ENCODE measurements around the gene SMARCA5. TPM values are rescaled to one million over a fixed set of nuclear protein-coding genes. Genes with fewer than 3 reads are reported as not detected.

SMARCA5 gene
- total and polyA plus RNA-seq, 10 of the 15 experiments (the other 5 are each of a cell fraction or from before 2014, with no cell fraction given): 21.7 to 69.6 (median 37.4) TPM

- no peak overlapping the region for H3K4me2 ChIP-seq (ENCODE audit: control insufficient read depth, insufficient read depth)
- no TSS peak for BruUV-seq (replicated peaks)
- DNase-seq (ENCODE audit: low read depth, low spot score) (no peak), ATAC-seq (no peak), FAIRE-seq (no peak)
- ChIA-PET POLR2A (no interaction called here), RAD21 (ENCODE audit: unreplicated experiment) (no interaction called here), SMC1A (ENCODE audit: uncharacterized antibody, unreplicated experiment) (no interaction called here), CTCF (no interaction called here)
- no peaks in the 10 kb centered on the region for H3K9me3 ChIP-seq (replicated peaks; ENCODE audit: control insufficient read depth, insufficient read depth, low read length)
- no peaks in the 10 kb centered on the region for H3K79me2 ChIP-seq (ENCODE audit: control insufficient read depth, insufficient read depth, low read length)
- no peak overlapping the region for H3K27ac ChIP-seq (ENCODE audit: control insufficient read depth, insufficient read depth)
- H4K20me1 ChIP-seq (ENCODE audit: control insufficient read depth, insufficient read depth): no peaks in the 10 kb centered on the region
- no peaks in the 10 kb centered on the region for H3K4me1 ChIP-seq (ENCODE audit: control insufficient read depth, insufficient read depth, low read length)
- H3K36me3 ChIP-seq (ENCODE audit: control insufficient read depth in 2 of 2, insufficient read depth in 2 of 2, low read length in 1 of 2): no peaks in the 10 kb centered on the region
- in situ Hi-C loops (cut with MboI) (no loop called here), intact Hi-C loops (cut with micrococcal nuclease; ENCODE audit: unreplicated experiment) (no loop called here)
- H3K9ac ChIP-seq (ENCODE audit: control insufficient read depth, insufficient read depth, low read length): no peak overlapping the region
- no peaks in the 10 kb centered on the region for H3K27me3 ChIP-seq (replicated peaks in 1 of 2; ENCODE audit: control insufficient read depth in 2 of 2, insufficient read depth in 2 of 2, low read length in 1 of 2)
- no peak overlapping the region for H3K4me3 ChIP-seq
- H2AFZ ChIP-seq (ENCODE audit: control insufficient read depth, low read depth, low read length): no peak overlapping the region
- TF ChIP-seq TCF7 (IDR thresholded peaks at IDR 0.05; ENCODE audit: borderline replicate concordance) (no peak), SP1 (IDR thresholded peaks at IDR 0.05; ENCODE audit: low read depth, low read length) (no peak), RB1 (IDR thresholded peaks at IDR 0.05; ENCODE audit: borderline replicate concordance) (no peak), SREBF1 (IDR thresholded peaks at IDR 0.05; ENCODE audit: low read length) (no peak), SUPT20H (IDR thresholded peaks at IDR 0.05; ENCODE audit: borderline replicate concordance, control insufficient read depth, low read depth, low read length) (no peak), TARDBP (IDR thresholded peaks at IDR 0.05; ENCODE audit: borderline replicate concordance) (no peak), RBBP5 (conservative IDR thresholded peaks at IDR 0.05) (no peak), ZBTB40 (IDR thresholded peaks at IDR 0.05; ENCODE audit: borderline replicate concordance) (no peak), E2F8 (IDR thresholded peaks at IDR 0.05; ENCODE audit: low read depth, partially characterized antibody) (no peak), ZNF24 (IDR thresholded peaks at IDR 0.05) (no peak), MXI1 (IDR thresholded peaks at IDR 0.05; ENCODE audit: low read depth, low read length) (no peak), KLF5 (IDR thresholded peaks at IDR 0.05; ENCODE audit: partially characterized antibody) (no peak), CREB1 (IDR thresholded peaks at IDR 0.05; ENCODE audit: low read depth) (no peak)
- TF ChIP-seq, protein P1, sequence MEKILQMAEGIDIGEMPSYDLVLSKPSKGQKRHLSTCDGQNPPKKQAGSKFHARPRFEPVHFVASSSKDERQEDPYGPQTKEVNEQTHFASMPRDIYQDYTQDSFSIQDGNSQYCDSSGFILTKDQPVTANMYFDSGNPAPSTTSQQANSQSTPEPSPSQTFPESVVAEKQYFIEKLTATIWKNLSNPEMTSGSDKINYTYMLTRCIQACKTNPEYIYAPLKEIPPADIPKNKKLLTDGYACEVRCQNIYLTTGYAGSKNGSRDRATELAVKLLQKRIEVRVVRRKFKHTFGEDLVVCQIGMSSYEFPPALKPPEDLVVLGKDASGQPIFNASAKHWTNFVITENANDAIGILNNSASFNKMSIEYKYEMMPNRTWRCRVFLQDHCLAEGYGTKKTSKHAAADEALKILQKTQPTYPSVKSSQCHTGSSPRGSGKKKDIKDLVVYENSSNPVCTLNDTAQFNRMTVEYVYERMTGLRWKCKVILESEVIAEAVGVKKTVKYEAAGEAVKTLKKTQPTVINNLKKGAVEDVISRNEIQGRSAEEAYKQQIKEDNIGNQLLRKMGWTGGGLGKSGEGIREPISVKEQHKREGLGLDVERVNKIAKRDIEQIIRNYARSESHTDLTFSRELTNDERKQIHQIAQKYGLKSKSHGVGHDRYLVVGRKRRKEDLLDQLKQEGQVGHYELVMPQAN (conservative IDR thresholded peaks at IDR 0.05): no peak
- TF ChIP-seq, protein P2, sequence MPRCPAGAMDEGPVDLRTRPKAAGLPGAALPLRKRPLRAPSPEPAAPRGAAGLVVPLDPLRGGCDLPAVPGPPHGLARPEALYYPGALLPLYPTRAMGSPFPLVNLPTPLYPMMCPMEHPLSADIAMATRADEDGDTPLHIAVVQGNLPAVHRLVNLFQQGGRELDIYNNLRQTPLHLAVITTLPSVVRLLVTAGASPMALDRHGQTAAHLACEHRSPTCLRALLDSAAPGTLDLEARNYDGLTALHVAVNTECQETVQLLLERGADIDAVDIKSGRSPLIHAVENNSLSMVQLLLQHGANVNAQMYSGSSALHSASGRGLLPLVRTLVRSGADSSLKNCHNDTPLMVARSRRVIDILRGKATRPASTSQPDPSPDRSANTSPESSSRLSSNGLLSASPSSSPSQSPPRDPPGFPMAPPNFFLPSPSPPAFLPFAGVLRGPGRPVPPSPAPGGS (IDR thresholded peaks at IDR 0.05; ENCODE audit: borderline replicate concordance, insufficient read depth, low read depth, low read length, poor library complexity, severe bottlenecking): no peak
These were observed 61.8 kb downstream of the SMARCA5 start for GRCh38 chr4:143575331-143575730.
